Panc1 (cell line): ENCODE data around the gene PARP9.

Experiments used
- POLR2AphosphoS5 ChIP-seq: IDR thresholded peaks from 2 replicates; pipeline ENCODE4 v1.6.1; 2012; ENCODE audit warnings: mild to moderate bottlenecking, low read depth, low read length, moderate library complexity
- TF ChIP-seq, protein P1 (sequence below): fragments of 450-650 bp; IDR thresholded peaks from 2 replicates; pipeline ENCODE4 v1.5.1; 2017; ENCODE audit warnings: mild to moderate bottlenecking
- TF ChIP-seq, protein P2 (sequence below), 2 experiments: IDR thresholded peaks; 2 replicates each; pipeline ENCODE4 v1.6.1; 2011 to 2012; ENCODE audit warnings: low read depth in 2 of 2, control low read depth in 1 of 2, low read length in 1 of 2, mild to moderate bottlenecking in 1 of 2, moderate library complexity in 1 of 2; ENCODE audit not compliant: insufficient read depth in 1 of 2

DNA sequence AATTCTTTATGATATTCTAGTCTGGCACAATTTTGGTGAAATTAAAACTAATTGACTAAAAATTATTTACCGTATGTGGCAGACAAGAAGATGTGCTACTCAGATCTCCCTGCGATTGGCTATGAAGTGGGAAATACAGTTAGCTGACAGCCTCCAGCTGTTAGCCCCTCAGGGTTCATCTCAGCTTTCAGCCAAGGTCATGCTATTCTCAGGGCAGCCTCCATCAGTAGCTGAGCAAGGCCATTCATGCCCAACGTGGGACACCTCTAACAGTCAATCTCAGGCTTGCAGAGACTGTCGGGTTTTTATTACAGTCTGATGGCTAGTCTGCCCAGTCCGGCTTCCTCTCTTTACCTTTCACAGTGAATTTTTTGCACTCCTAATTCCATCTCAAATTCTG lies 6.7 kb downstream of the PARP9 start:
- TF ChIP-seq, protein P1, sequence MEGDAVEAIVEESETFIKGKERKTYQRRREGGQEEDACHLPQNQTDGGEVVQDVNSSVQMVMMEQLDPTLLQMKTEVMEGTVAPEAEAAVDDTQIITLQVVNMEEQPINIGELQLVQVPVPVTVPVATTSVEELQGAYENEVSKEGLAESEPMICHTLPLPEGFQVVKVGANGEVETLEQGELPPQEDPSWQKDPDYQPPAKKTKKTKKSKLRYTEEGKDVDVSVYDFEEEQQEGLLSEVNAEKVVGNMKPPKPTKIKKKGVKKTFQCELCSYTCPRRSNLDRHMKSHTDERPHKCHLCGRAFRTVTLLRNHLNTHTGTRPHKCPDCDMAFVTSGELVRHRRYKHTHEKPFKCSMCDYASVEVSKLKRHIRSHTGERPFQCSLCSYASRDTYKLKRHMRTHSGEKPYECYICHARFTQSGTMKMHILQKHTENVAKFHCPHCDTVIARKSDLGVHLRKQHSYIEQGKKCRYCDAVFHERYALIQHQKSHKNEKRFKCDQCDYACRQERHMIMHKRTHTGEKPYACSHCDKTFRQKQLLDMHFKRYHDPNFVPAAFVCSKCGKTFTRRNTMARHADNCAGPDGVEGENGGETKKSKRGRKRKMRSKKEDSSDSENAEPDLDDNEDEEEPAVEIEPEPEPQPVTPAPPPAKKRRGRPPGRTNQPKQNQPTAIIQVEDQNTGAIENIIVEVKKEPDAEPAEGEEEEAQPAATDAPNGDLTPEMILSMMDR: no peak
- TF ChIP-seq POLR2AphosphoS5: no peak
- TF ChIP-seq, protein P2, sequence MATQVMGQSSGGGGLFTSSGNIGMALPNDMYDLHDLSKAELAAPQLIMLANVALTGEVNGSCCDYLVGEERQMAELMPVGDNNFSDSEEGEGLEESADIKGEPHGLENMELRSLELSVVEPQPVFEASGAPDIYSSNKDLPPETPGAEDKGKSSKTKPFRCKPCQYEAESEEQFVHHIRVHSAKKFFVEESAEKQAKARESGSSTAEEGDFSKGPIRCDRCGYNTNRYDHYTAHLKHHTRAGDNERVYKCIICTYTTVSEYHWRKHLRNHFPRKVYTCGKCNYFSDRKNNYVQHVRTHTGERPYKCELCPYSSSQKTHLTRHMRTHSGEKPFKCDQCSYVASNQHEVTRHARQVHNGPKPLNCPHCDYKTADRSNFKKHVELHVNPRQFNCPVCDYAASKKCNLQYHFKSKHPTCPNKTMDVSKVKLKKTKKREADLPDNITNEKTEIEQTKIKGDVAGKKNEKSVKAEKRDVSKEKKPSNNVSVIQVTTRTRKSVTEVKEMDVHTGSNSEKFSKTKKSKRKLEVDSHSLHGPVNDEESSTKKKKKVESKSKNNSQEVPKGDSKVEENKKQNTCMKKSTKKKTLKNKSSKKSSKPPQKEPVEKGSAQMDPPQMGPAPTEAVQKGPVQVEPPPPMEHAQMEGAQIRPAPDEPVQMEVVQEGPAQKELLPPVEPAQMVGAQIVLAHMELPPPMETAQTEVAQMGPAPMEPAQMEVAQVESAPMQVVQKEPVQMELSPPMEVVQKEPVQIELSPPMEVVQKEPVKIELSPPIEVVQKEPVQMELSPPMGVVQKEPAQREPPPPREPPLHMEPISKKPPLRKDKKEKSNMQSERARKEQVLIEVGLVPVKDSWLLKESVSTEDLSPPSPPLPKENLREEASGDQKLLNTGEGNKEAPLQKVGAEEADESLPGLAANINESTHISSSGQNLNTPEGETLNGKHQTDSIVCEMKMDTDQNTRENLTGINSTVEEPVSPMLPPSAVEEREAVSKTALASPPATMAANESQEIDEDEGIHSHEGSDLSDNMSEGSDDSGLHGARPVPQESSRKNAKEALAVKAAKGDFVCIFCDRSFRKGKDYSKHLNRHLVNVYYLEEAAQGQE (IDR thresholded peaks at IDR 0.05; ENCODE audit: insufficient read depth in 1 of 2, low read depth in 2 of 2, low read length in 1 of 2): no peak
